IMR-90 (cell line): ENCODE measurements around the gene MECR. TPM values are rescaled to one million over a fixed set of nuclear protein-coding genes. Genes with fewer than 3 reads are reported as not detected.

Source experiments
- ATAC-seq: fragments of 200-7000 bp; cut with Tn5 transposase; 2 replicates; pipeline ENCODE4 v1.9.1; 2020; ENCODE audit warnings: low read depth, mild to moderate bottlenecking, moderate library complexity
- BruUV-seq: library from RNA; stranded (reverse); fragments of 400-500 nt; replicated peaks from 2 replicates; lab custom pipeline; 2021; lab: Mats Ljungman, UMichigan
- CTCF ChIA-PET: fragments of 300-600 bp; formaldehyde crosslinking; extraction: SDS; loops from one replicate; lab custom pipeline; 2021; ENCODE audit warnings: antibody characterized with exemption; lab: Yijun Ruan, JAX
- POLR2A ChIA-PET: fragments of 300-600 bp; sonication (Branson Sonifier 250); formaldehyde crosslinking; loops from one replicate; lab custom pipeline; 2022; ENCODE audit warnings: antibody characterized with exemption; ENCODE audit not compliant: unreplicated experiment; lab: Charles Lee
- DNase-seq: peaks from one replicate; pipeline ENCODE4 v3.0.0; 2013
- H2AFZ ChIP-seq: replicated peaks from 2 replicates; pipeline ENCODE3; 2013; ENCODE audit warnings: low read length, mild to moderate bottlenecking; ENCODE audit not compliant: poor library complexity
- H2AK5ac ChIP-seq: 2 replicates; pipeline ENCODE4 v1.6.1; 2013; ENCODE audit warnings: low read depth, low read length, inconsistent platforms
- H2AK9ac ChIP-seq: replicated peaks from 2 replicates; pipeline ENCODE3; 2013; ENCODE audit warnings: mild to moderate bottlenecking, low read depth, low read length, moderate library complexity; ENCODE audit not compliant: poor library complexity
- H2BK120ac ChIP-seq: 2 replicates; pipeline ENCODE4 v1.6.1; 2013; ENCODE audit warnings: low read depth, low read length, inconsistent platforms
- H2BK15ac ChIP-seq: 3 replicates; pipeline ENCODE4 v1.6.1; 2013; ENCODE audit warnings: low read depth, low read length, inconsistent platforms
- H2BK20ac ChIP-seq: 2 replicates; pipeline ENCODE4 v1.6.1; 2013; ENCODE audit warnings: low read depth, mild to moderate bottlenecking, inconsistent platforms, low read length, moderate library complexity
- H2BK5ac ChIP-seq: 2 replicates; pipeline ENCODE4 v1.6.1; 2013; ENCODE audit warnings: mild to moderate bottlenecking, low read depth, low read length, inconsistent platforms; ENCODE audit not compliant: poor library complexity, severe bottlenecking
- H3K14ac ChIP-seq: replicated peaks from 2 replicates; pipeline ENCODE4 v1.6.1; 2013; ENCODE audit warnings: low read depth, low read length, inconsistent platforms
- H3K18ac ChIP-seq: 2 replicates; pipeline ENCODE4 v1.6.1; 2013; ENCODE audit warnings: low read depth, low read length, control low read depth
- H3K23ac ChIP-seq: 2 replicates; pipeline ENCODE4 v1.6.1; 2013; ENCODE audit warnings: low read depth, low read length, inconsistent platforms
- H3K27ac ChIP-seq: 2 replicates; pipeline ENCODE4 v1.5.1; 2013; ENCODE audit warnings: mild to moderate bottlenecking, control low read depth, low read length; ENCODE audit not compliant: insufficient read depth
- H3K27me3 ChIP-seq: 2 replicates; pipeline ENCODE4 v1.6.1; 2013; ENCODE audit warnings: low read length; ENCODE audit not compliant: control insufficient read depth, insufficient read depth
- H3K36me3 ChIP-seq: 2 replicates; pipeline ENCODE4 v1.6.1; 2013; ENCODE audit warnings: low read length, mixed read lengths; ENCODE audit not compliant: control insufficient read depth, insufficient read depth
- H3K4ac ChIP-seq: 2 replicates; pipeline ENCODE4 v1.6.1; 2013; ENCODE audit warnings: low read depth, low read length, inconsistent platforms
- H3K4me1 ChIP-seq: 2 replicates; pipeline ENCODE4 v1.6.1; 2013; ENCODE audit warnings: low read length, mixed read lengths; ENCODE audit not compliant: control insufficient read depth, insufficient read depth
- H3K4me2 ChIP-seq: 2 replicates; pipeline ENCODE4 v1.6.1; 2013; ENCODE audit warnings: low read depth, mild to moderate bottlenecking, control low read depth, low read length, moderate library complexity
- H3K4me3 ChIP-seq: 2 replicates; pipeline ENCODE4 v1.5.1; 2013; ENCODE audit warnings: low read depth, mild to moderate bottlenecking, control low read depth, low read length, moderate library complexity; ENCODE audit not compliant: insufficient read depth
- H3K56ac ChIP-seq: 2 replicates; pipeline ENCODE4 v1.6.1; 2013; ENCODE audit warnings: low read length, inconsistent platforms; ENCODE audit not compliant: insufficient read depth; ENCODE audit errors: extremely low read depth
- H3K79me1 ChIP-seq, 2 experiments: 2 replicates each; pipeline ENCODE4 v1.6.1; 2013; ENCODE audit warnings: low read length in 2 of 2, inconsistent platforms in 1 of 2, low read depth in 1 of 2
- H3K9ac ChIP-seq: 2 replicates; pipeline ENCODE4 v1.6.1; 2013; ENCODE audit warnings: low read depth, low read length, control low read depth
- H3K9me1 ChIP-seq: 2 replicates; pipeline ENCODE4 v1.6.1; 2013; ENCODE audit warnings: low read length, inconsistent platforms; ENCODE audit not compliant: insufficient read depth
- H3K9me3 ChIP-seq: 2 replicates; pipeline ENCODE4 v1.6.1; 2013; ENCODE audit warnings: low read length; ENCODE audit not compliant: control insufficient read depth, insufficient read depth
- H4K20me1 ChIP-seq: 2 replicates; pipeline ENCODE4 v1.6.1; 2013; ENCODE audit warnings: low read length, inconsistent platforms; ENCODE audit not compliant: insufficient read depth
- H4K5ac ChIP-seq: 2 replicates; pipeline ENCODE4 v1.6.1; 2013; ENCODE audit warnings: mild to moderate bottlenecking, low read depth, low read length, control low read depth
- H4K8ac ChIP-seq, 2 experiments: 2 replicates each; pipeline ENCODE4 v1.6.1; 2013; ENCODE audit warnings: low read depth in 2 of 2, low read length in 2 of 2, control low read depth in 1 of 2, inconsistent platforms in 1 of 2
- H4K91ac ChIP-seq: 2 replicates; pipeline ENCODE4 v1.6.1; 2013; ENCODE audit warnings: low read depth, low read length, inconsistent platforms; ENCODE audit not compliant: insufficient read depth
- BHLHE40 ChIP-seq: fragments of 150-350 bp; IDR thresholded peaks from 2 replicates; pipeline ENCODE4 v1.6.1; 2016; ENCODE audit warnings: mild to moderate bottlenecking, low read depth, low read length
- CEBPB ChIP-seq: IDR thresholded peaks from 2 replicates; pipeline ENCODE4 v1.6.1; 2012; ENCODE audit warnings: low read depth, low read length, improper control_type of control experiment
- CHD1 ChIP-seq: IDR thresholded peaks from 2 replicates; pipeline ENCODE4 v1.6.1; 2012; ENCODE audit warnings: low read depth, low read length, improper control_type of control experiment
- FOS ChIP-seq: fragments of 150-350 bp; IDR thresholded peaks from 2 replicates; pipeline ENCODE4 v1.6.1; 2016; ENCODE audit warnings: low read depth, low read length
- MAFK ChIP-seq: IDR thresholded peaks from 2 replicates; pipeline ENCODE4 v1.6.1; 2012; ENCODE audit warnings: low read depth, low read length, improper control_type of control experiment
- MAZ ChIP-seq: IDR thresholded peaks from 2 replicates; pipeline ENCODE4 v1.6.1; 2012; ENCODE audit warnings: low read depth, mild to moderate bottlenecking, low read length, improper control_type of control experiment, moderate library complexity, borderline replicate concordance
- MXI1 ChIP-seq: IDR thresholded peaks from 2 replicates; pipeline ENCODE4 v1.6.1; 2012; ENCODE audit warnings: low read depth, mild to moderate bottlenecking, low read length, moderate library complexity, borderline replicate concordance
- NFE2L2 ChIP-seq: fragments of 150-350 bp; IDR thresholded peaks from 2 replicates; pipeline ENCODE4 v1.6.1; 2016; ENCODE audit warnings: low read depth, mild to moderate bottlenecking, low read length
- POLR2A ChIP-seq: IDR thresholded peaks from 2 replicates; pipeline ENCODE4 v1.6.1; 2012; ENCODE audit warnings: mild to moderate bottlenecking, low read depth, low read length
- RAD21 ChIP-seq: IDR thresholded peaks from 2 replicates; pipeline ENCODE4 v1.6.1; 2012; ENCODE audit warnings: low read length, improper control_type of control experiment
- RCOR1 ChIP-seq: IDR thresholded peaks from 2 replicates; pipeline ENCODE4 v1.6.1; 2012; ENCODE audit warnings: mild to moderate bottlenecking, low read length, improper control_type of control experiment; ENCODE audit not compliant: insufficient replicate concordance
- RFX5 ChIP-seq: IDR thresholded peaks from 2 replicates; pipeline ENCODE4 v1.8.0; 2012; ENCODE audit warnings: low read depth, mild to moderate bottlenecking, low read length, moderate library complexity
- SMC3 ChIP-seq: fragments of 150-350 bp; IDR thresholded peaks from 2 replicates; pipeline ENCODE4 v1.6.1; 2016; ENCODE audit warnings: low read depth, mild to moderate bottlenecking, antibody characterized with exemption, low read length, moderate library complexity
- WGBS, 2 experiments: methylation state at CpG; one replicate each; pipeline versions ENCODE4 v1.1.5 to v1.1.7; 2013; ENCODE audit warnings: missing lambda C conversion rate in 2 of 2; ENCODE audit not compliant: insufficient read length in 1 of 2; ENCODE audit errors: extremely low coverage in 2 of 2; 5-methylcytosine and 5-hydroxymethylcytosine counted together
- dilution Hi-C: fragments of 300-500 bp; cut with HindIII; formaldehyde crosslinking; loops from one replicate; pipeline ENCODE4 v1.14.3; 2018; ENCODE audit warnings: low sequenced_read_pairs; ENCODE audit not compliant: unreplicated experiment
- in situ Hi-C: fragments of 300-500 bp; cut with MboI; formaldehyde crosslinking; loops from 3 replicates; pipeline ENCODE4 v1.14.3; 2019; ENCODE audit warnings: low sequenced_read_pairs, inconsistent platforms, mixed read lengths
- intact Hi-C: fragments of 100-400 bp; cut with micrococcal nuclease; formaldehyde crosslinking; loops from 2 replicates; pipeline ENCODE4 v1.10.0; 2022
- polyA plus RNA-seq, 3 experiments: library from polyadenylated mRNA; depleted of rRNA; stranded (reverse); fragments of >200 nt; gene quantifications; 2 replicates each; pipeline ENCODE4 v1.2.3, GENCODE V29; 2012; ENCODE audit warnings: low replicate concordance in 1 of 3
- total RNA-seq: library from RNA; depleted of rRNA; stranded (reverse); fragments of >200 nt; gene quantifications from 2 replicates; pipeline ENCODE4 v1.2.3, GENCODE V29; 2012
- TF ChIP-seq, protein P1 (sequence below): fragments of 150-350 bp; IDR thresholded peaks from 2 replicates; pipeline ENCODE4 v1.6.1; 2016; ENCODE audit warnings: low read depth, mild to moderate bottlenecking, low read length, moderate library complexity, borderline replicate concordance

Gene MECR
- total and polyA plus RNA-seq, 2 of the 4 experiments (the other 2 are of a cell fraction): 20.3 to 24.8 TPM

DNA sequence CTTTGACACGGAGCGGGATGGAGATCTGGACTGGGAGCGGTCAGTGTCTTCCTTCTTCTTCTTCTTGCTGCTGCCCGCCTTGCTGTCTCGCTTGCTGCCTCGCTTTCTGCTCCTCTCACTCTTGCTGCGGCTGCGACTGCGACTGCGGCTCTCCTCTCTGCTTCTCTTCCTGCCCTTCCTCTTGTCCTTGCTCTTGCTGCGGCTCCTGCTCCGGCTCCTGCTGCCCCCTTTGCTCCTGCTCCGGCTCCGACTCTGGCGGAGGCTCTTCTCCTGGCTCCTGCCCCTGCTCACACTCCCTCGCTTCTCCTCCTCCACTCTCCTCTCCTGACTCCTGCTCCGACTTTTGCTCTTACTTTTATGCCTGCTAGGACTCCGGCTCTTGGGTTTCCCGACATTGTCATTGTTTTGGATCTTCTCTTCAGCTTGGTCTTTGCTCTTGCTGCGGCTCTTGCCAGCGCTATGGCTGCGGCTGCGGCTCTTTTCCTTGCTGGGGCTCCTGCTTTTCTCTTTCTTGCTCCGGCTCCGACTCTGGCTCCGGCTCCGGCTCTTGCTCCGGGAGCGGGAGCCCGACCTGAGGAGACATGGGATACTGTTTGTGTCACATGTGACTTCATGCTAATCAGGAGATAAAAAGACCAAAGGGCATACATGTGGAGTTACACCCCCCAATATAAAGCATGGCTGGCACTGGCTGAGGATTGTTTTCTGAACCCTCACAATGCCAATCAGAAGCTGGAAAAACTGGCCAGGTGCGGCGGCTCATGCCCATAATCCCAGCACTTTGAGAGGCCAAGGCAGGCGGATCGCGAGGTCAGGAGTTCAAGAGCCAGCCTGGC is 81.9 kb downstream of the MECR start (continued):
- no peak for TF ChIP-seq MAFK

DNA sequence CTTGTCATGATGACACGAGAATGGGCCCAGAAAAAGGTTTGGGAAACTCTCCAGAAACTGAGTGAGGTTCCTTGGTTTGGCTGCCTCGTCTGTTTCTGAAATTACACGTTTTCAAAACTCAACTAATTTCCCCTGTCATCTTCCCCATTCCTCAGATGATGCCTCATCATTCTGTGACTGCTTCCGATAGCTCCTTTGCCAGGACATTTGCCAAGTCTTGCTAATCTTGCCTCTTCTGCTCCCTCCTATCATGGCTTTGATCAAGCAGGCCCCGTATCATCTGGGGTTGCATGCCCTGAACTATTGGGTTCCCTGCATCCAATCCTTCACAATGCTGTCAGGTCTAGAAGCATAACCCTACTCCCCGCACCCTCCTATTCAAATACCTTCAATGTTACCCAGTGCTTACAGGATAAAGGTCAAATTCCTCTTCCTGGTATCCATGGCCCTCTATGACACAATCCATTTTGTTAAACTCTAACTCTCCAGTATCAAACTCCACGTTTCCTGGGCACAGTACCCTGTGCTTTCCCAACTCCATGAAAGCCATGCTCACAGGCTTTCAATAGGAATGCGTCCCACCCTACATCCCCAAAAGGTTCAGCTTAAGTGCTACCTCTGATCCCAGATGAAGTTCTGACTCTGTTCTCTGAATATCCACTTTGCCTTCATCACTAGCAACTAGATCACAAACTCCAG is 84.8 kb downstream of the MECR start:
- no peak overlapping the region for H3K4me3 ChIP-seq
- H2BK120ac ChIP-seq: peak overlapping the region; percentile 27
- H2AK5ac ChIP-seq: peak overlapping the region; percentile 68; the same call in 1 of the 2 replicates
- peaks cover 10 to 43% of the 10 kb centered on the region in 2 experiments for H3K79me1 ChIP-seq
- intact Hi-C loops: loop anchor here (2.0 kb wide), 1 partner anchor 21 kb away; no protein-coding TSS in a partner anchor
- peak overlapping the region; percentile 36; the same call in 1 of the 2 replicates for H2BK20ac ChIP-seq
- no peaks in the 10 kb centered on the region for H3K9me3 ChIP-seq
- ATAC-seq (peak; percentile 68), DNase-seq (peak; percentile 95)
- peak overlapping the region; percentile 11; the same call in 1 of the 2 replicates for H3K4me2 ChIP-seq
- peak overlapping the region; percentile 70; the same call in 1 of the 2 replicates for H3K23ac ChIP-seq
- peaks cover 10% of the 10 kb centered on the region for H3K4me1 ChIP-seq
- peak overlapping the region; percentile 73 for H3K27ac ChIP-seq
- ChIA-PET CTCF (interaction anchor here (1.3 kb wide), 1 partner anchor 269 kb away, joined by 3 read pairs; no protein-coding TSS in a partner anchor), POLR2A (no interaction called here)
- H3K56ac ChIP-seq: peak overlapping the region; percentile 22; the same call in 1 of the 2 replicates
- dilution Hi-C loops: no loop called here
- peak overlapping the region; percentile 74 for H4K91ac ChIP-seq
- peak overlapping the region; percentile 70 to 71 for H4K8ac ChIP-seq
- no TSS peak for BruUV-seq
- no peaks in the 10 kb centered on the region for H3K27me3 ChIP-seq
- peak overlapping the region; percentile 45; the same call in 1 of the 3 replicates for H2BK15ac ChIP-seq
- 40% methylated on average over 6 of the region's 8 CpGs; no CpG with 5 or more reads in 1 of the 2 experiments for WGBS, 2 experiments
- H3K9ac ChIP-seq: no peak overlapping the region
- H4K5ac ChIP-seq: peak overlapping the region; percentile 49; the same call in 1 of the 2 replicates
- no peak overlapping the region for H2AK9ac ChIP-seq
- peak overlapping the region; percentile 59; the same call in 1 of the 2 replicates for H3K18ac ChIP-seq
- no peak overlapping the region for H2AFZ ChIP-seq
- peaks cover 8% of the 10 kb centered on the region for H3K9me1 ChIP-seq
- peaks cover 38% of the 10 kb centered on the region for H3K36me3 ChIP-seq
- in situ Hi-C loops: no loop called here
- H4K20me1 ChIP-seq: peaks cover 18% of the 10 kb centered on the region
- H3K14ac ChIP-seq: peak overlapping the region; percentile 55
- peak overlapping the region; percentile 85 for H2BK5ac ChIP-seq
- peak overlapping the region; percentile 75 for H3K4ac ChIP-seq
- no peak for TF ChIP-seq MAZ
- TF ChIP-seq CEBPB: peak; percentile 8; the same call in 1 of the 2 replicates
- TF ChIP-seq CHD1: no peak
- TF ChIP-seq BHLHE40: no peak
- TF ChIP-seq RAD21: no peak
- no peak for TF ChIP-seq RFX5
- TF ChIP-seq RCOR1: no peak
- TF ChIP-seq POLR2A: no peak
- peak; percentile 38; the same call in 1 of the 2 replicates for TF ChIP-seq MAFK
- TF ChIP-seq NFE2L2: peak; percentile 44; the same call in 1 of the 2 replicates
- 0 out of 2 replicates have a peak, but pooled peaks have one; percentile 8 for TF ChIP-seq FOS
- no peak for TF ChIP-seq MXI1
- TF ChIP-seq SMC3: no peak
- TF ChIP-seq, protein P1, sequence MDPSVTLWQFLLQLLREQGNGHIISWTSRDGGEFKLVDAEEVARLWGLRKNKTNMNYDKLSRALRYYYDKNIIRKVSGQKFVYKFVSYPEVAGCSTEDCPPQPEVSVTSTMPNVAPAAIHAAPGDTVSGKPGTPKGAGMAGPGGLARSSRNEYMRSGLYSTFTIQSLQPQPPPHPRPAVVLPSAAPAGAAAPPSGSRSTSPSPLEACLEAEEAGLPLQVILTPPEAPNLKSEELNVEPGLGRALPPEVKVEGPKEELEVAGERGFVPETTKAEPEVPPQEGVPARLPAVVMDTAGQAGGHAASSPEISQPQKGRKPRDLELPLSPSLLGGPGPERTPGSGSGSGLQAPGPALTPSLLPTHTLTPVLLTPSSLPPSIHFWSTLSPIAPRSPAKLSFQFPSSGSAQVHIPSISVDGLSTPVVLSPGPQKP: no peak
